H1 (cell line): ENCODE measurements around the gene FAM181B. TPM values are rescaled to one million over a fixed set of nuclear protein-coding genes. Genes with fewer than 3 reads are reported as not detected.

ENCODE experiments used
- CTCF ChIA-PET: fragments of 300-600 bp; sonication (Branson Sonifier 250); formaldehyde crosslinking; loops from one replicate; lab custom pipeline; 2021; ENCODE audit not compliant: partially characterized antibody; lab: Charles Lee
- POLR2A ChIA-PET: fragments of 300-600 bp; sonication (Branson Sonifier 250); formaldehyde crosslinking; loops from one replicate; lab custom pipeline; 2021; ENCODE audit warnings: inconsistent platforms; ENCODE audit not compliant: partially characterized antibody; lab: Charles Lee
- DNase-seq, 2 experiments: peaks; one replicate each; pipeline versions ENCODE4 v3.0.0 to v3.0.0-alpha.2; 2010 to 2022; ENCODE audit warnings: low spot score in 2 of 2, low read depth in 1 of 2, mixed read lengths in 1 of 2
- FAIRE-seq: peaks from 2 replicates; lab custom pipeline; 2011; peaks lifted over from hg19 to GRCh38; lab: Jason Lieb, UNC
- H2AFZ ChIP-seq: 2 replicates; pipeline ENCODE4 v1.8.1; 2012; ENCODE audit warnings: low read length, inconsistent platforms
- H2AK5ac ChIP-seq: 2 replicates; pipeline ENCODE4 v1.6.1; 2013; ENCODE audit warnings: low read depth, low read length
- H2BK120ac ChIP-seq: replicated peaks from 2 replicates; pipeline ENCODE3; 2013; ENCODE audit warnings: low read depth, low read length, inconsistent platforms
- H2BK12ac ChIP-seq: 2 replicates; pipeline ENCODE4 v1.6.1; 2013; ENCODE audit warnings: low read depth, low read length
- H2BK15ac ChIP-seq: 2 replicates; pipeline ENCODE4 v1.6.1; 2013; ENCODE audit warnings: low read length
- H2BK20ac ChIP-seq: 2 replicates; pipeline ENCODE4 v1.6.1; 2013; ENCODE audit warnings: low read length
- H2BK5ac ChIP-seq: 2 replicates; pipeline ENCODE4 v1.6.1; 2013; ENCODE audit warnings: low read depth, low read length
- H3K14ac ChIP-seq: 2 replicates; pipeline ENCODE4 v1.6.1; 2013; ENCODE audit warnings: inconsistent platforms; ENCODE audit not compliant: insufficient read length
- H3K18ac ChIP-seq: 2 replicates; pipeline ENCODE4 v1.6.1; 2013; ENCODE audit warnings: low read length; ENCODE audit errors: extremely low read depth
- H3K23ac ChIP-seq: 2 replicates; pipeline ENCODE4 v1.6.1; 2013; ENCODE audit warnings: inconsistent platforms; ENCODE audit not compliant: insufficient read length
- H3K23me2 ChIP-seq: 2 replicates; pipeline ENCODE4 v1.6.1; 2013; ENCODE audit warnings: low read depth, low read length
- H3K27ac ChIP-seq: 2 replicates; pipeline ENCODE4 v1.6.1; 2011; ENCODE audit warnings: low read depth, low read length, inconsistent platforms
- H3K27me3 ChIP-seq, 4 experiments: replicated peaks in 1 of 4; 1 replicate in 1 of 4; 2 replicates in 3 of 4; pipeline versions ENCODE4 v1.6.1 to v1.8.1; 2011 to 2013; ENCODE audit warnings: low read length in 3 of 4, mild to moderate bottlenecking in 3 of 4, inconsistent platforms in 2 of 4, mixed read lengths in 2 of 4, moderate library complexity in 1 of 4; ENCODE audit not compliant: control insufficient read depth in 3 of 4, insufficient read depth in 3 of 4; ENCODE audit errors: extremely low read depth in 1 of 4
- H3K36me3 ChIP-seq, 4 experiments: 2 replicates each; pipeline versions ENCODE4 v1.6.1 to v1.8.1; 2011 to 2013; ENCODE audit warnings: mild to moderate bottlenecking in 4 of 4, low read length in 3 of 4, moderate library complexity in 2 of 4, control low read depth in 1 of 4, inconsistent platforms in 1 of 4; ENCODE audit not compliant: insufficient read depth in 4 of 4, control insufficient read depth in 2 of 4
- H3K4ac ChIP-seq: replicated peaks from 2 replicates; pipeline ENCODE3; 2013; ENCODE audit warnings: low read length, low read depth, mixed read lengths, inconsistent platforms; ENCODE audit not compliant: insufficient read length
- H3K4me1 ChIP-seq, 4 experiments: replicated peaks in 1 of 4; 1 replicate in 1 of 4; 2 replicates in 3 of 4; pipeline versions ENCODE4 v1.6.1 to v1.8.1; 2011 to 2013; ENCODE audit warnings: low read length in 3 of 4, inconsistent platforms in 2 of 4, mixed read lengths in 1 of 4; ENCODE audit not compliant: insufficient read depth in 4 of 4, control insufficient read depth in 3 of 4
- H3K4me2 ChIP-seq, 2 experiments: 2 replicates each; pipeline versions ENCODE4 v1.6.1 to v1.8.1; 2011 to 2013; ENCODE audit warnings: low read depth in 2 of 2, low read length in 2 of 2, control low read depth in 1 of 2, inconsistent platforms in 1 of 2, mild to moderate bottlenecking in 1 of 2; ENCODE audit not compliant: insufficient read depth in 1 of 2
- H3K4me3 ChIP-seq, 4 experiments: fragments of 200-600, 300-600 bp in 1 of 4; sonication (generic), shearing (Covaris generic), sonication (Bioruptor Twin) in 1 of 4; 2 replicates each; pipeline versions ENCODE4 v1.5.1 to v1.8.1; 2011 to 2016; ENCODE audit warnings: low read length in 4 of 4, low read depth in 3 of 4, control low read depth in 2 of 4, inconsistent platforms in 2 of 4, mild to moderate bottlenecking in 2 of 4, mixed read lengths in 1 of 4, moderate library complexity in 1 of 4; ENCODE audit not compliant: insufficient read depth in 2 of 4; ENCODE audit errors: extremely low read depth in 1 of 4
- H3K56ac ChIP-seq: replicated peaks from 2 replicates; pipeline ENCODE3; 2013; ENCODE audit warnings: low read depth, mild to moderate bottlenecking, mixed read lengths, low read length, inconsistent platforms; ENCODE audit not compliant: insufficient read length
- H3K79me1 ChIP-seq: 2 replicates; pipeline ENCODE4 v1.6.1; 2013; ENCODE audit warnings: low read depth, low read length, control low read depth
- H3K79me2 ChIP-seq, 2 experiments: 2 replicates each; pipeline versions ENCODE4 v1.6.1 to v1.8.1; 2012 to 2013; ENCODE audit warnings: low read length in 2 of 2, mild to moderate bottlenecking in 2 of 2, inconsistent platforms in 1 of 2; ENCODE audit not compliant: insufficient read depth in 2 of 2, control insufficient read depth in 1 of 2
- H3K9ac ChIP-seq, 4 experiments: replicated peaks in 1 of 4; 1 replicate in 1 of 4; 2 replicates in 3 of 4; pipeline versions ENCODE4 v1.6.1 to v1.8.1; 2011 to 2013; ENCODE audit warnings: low read depth in 3 of 4, low read length in 3 of 4, control low read depth in 2 of 4, mild to moderate bottlenecking in 2 of 4, moderate library complexity in 2 of 4, inconsistent platforms in 1 of 4; ENCODE audit errors: extremely low read depth in 1 of 4
- H3K9me3 ChIP-seq, 2 experiments: 2 replicates each; pipeline versions ENCODE4 v1.6.1 to v1.8.1; 2012 to 2013; ENCODE audit warnings: mild to moderate bottlenecking in 2 of 2, moderate library complexity in 2 of 2, control low read depth in 1 of 2, inconsistent platforms in 1 of 2, low read depth in 1 of 2, low read length in 1 of 2, mixed read lengths in 1 of 2; ENCODE audit not compliant: insufficient read depth in 2 of 2
- H4K20me1 ChIP-seq, 2 experiments: replicated peaks in 1 of 2; 2 replicates each; pipeline versions ENCODE3 to v1.8.1; 2011 to 2013; ENCODE audit warnings: inconsistent platforms in 2 of 2, low read length in 2 of 2, mild to moderate bottlenecking in 1 of 2; ENCODE audit not compliant: insufficient read depth in 2 of 2, control insufficient read depth in 1 of 2
- H4K5ac ChIP-seq: 2 replicates; pipeline ENCODE4 v1.6.1; 2013; ENCODE audit warnings: low read length, low read depth, mixed read lengths, inconsistent platforms; ENCODE audit not compliant: insufficient read length
- H4K8ac ChIP-seq: 2 replicates; pipeline ENCODE4 v1.8.0; 2013; ENCODE audit warnings: mild to moderate bottlenecking, moderate library complexity, low read length, inconsistent platforms; ENCODE audit not compliant: insufficient read depth; ENCODE audit errors: extremely low read depth
- H4K91ac ChIP-seq: replicated peaks from 2 replicates; pipeline ENCODE3; 2013; ENCODE audit warnings: low read length, mixed read lengths, inconsistent platforms; ENCODE audit not compliant: insufficient read length
- ASH2L ChIP-seq: fragments of 200-600, 300-600 bp; sonication (generic); IDR thresholded peaks from one replicate; pipeline ENCODE4 v1.7.1; 2017; ENCODE audit warnings: low read length
- ATF3 ChIP-seq: IDR thresholded peaks from 2 replicates; pipeline ENCODE4 v1.6.1; 2011; ENCODE audit warnings: low read depth, mild to moderate bottlenecking, low read length; ENCODE audit not compliant: insufficient read depth
- CHD2 ChIP-seq: IDR thresholded peaks from 2 replicates; pipeline ENCODE4 v1.6.1; 2012; ENCODE audit warnings: low read length, improper control_type of control experiment
- EP300 ChIP-seq, 2 experiments: IDR thresholded peaks; 1 replicate in 1 of 2; 2 replicates in 1 of 2; pipeline ENCODE4 v1.6.1; 2011 to 2012; ENCODE audit warnings: low read depth in 2 of 2, low read length in 2 of 2, mild to moderate bottlenecking in 2 of 2, borderline replicate concordance in 1 of 2, inconsistent platforms in 1 of 2, moderate library complexity in 1 of 2
- MAX ChIP-seq: IDR thresholded peaks from 2 replicates; pipeline ENCODE4 v1.6.1; 2012; ENCODE audit warnings: inconsistent platforms
- POLR2A ChIP-seq, 2 experiments: IDR thresholded peaks; 1 replicate in 1 of 2; 2 replicates in 1 of 2; pipeline ENCODE4 v1.6.1; 2011; ENCODE audit warnings: low read depth in 2 of 2, low read length in 2 of 2, mild to moderate bottlenecking in 2 of 2; ENCODE audit errors: control extremely low read depth in 1 of 2
- SAP30 ChIP-seq: fragments of 300-600 bp; sonication (generic); IDR thresholded peaks from 2 replicates; pipeline ENCODE4 v1.7.1; 2012; ENCODE audit warnings: low read length, moderate library complexity, mild to moderate bottlenecking, inconsistent platforms; ENCODE audit not compliant: insufficient read depth, insufficient replicate concordance
- SP4 ChIP-seq: IDR thresholded peaks from 2 replicates; pipeline ENCODE4 v1.6.1; 2012; ENCODE audit warnings: low read length, inconsistent platforms
- YY1 ChIP-seq: IDR thresholded peaks from 2 replicates; pipeline ENCODE4 v1.6.1; 2011; ENCODE audit warnings: low read depth, mild to moderate bottlenecking, low read length
- WGBS, 2 experiments: shearing (Covaris generic) in 1 of 2; methylation state at CpG; one replicate each; pipeline versions ENCODE4 v1.1.6 to v1.1.7; 2013 to 2015; ENCODE audit warnings: low lambda C conversion rate in 2 of 2, mixed read lengths in 2 of 2, inconsistent platforms in 1 of 2, low coverage in 1 of 2, missing lambda C conversion rate in 1 of 2; ENCODE audit not compliant: insufficient replicate concordance in 2 of 2, insufficient coverage in 1 of 2, insufficient read length in 1 of 2; ENCODE audit errors: extremely low coverage in 1 of 2, missing lambda C conversion rate in 1 of 2; 5-methylcytosine and 5-hydroxymethylcytosine counted together
- polyA plus RNA-seq, 7 experiments: library from polyadenylated mRNA; depleted of rRNA in 3 of 7; stranded (reverse) in 5 of 7; unstranded in 2 of 7; fragments of >200 nt in 5 of 7; fragments of 200-250 nt in 2 of 7; gene quantifications; 1 replicate in 5 of 7; 2 replicates in 1 of 7; 4 replicates in 1 of 7; pipeline versions ENCODE4 v1.2.1 to v1.2.3, GENCODE V29; 2011 to 2013; ENCODE audit warnings: missing spikeins in 2 of 7, mixed read lengths in 2 of 7
- total RNA-seq: library from RNA; stranded (reverse); fragmentation: NEBNext Ultra II Directional; extraction: Animal tissue kit (Norgen Biotek cat#: 25700); gene quantifications from 2 replicates; pipeline ENCODE4 v1.2.1, GENCODE V29; 2021

The FAM181B gene
- total and polyA plus RNA-seq, 2 of the 8 experiments (the other 6 are each of a cell fraction or from before 2014, with no cell fraction given): 0.21 to 0.37 TPM

- Histone ChIP-seq H2BK5ac (no peak overlapping the region), H3K4ac (no peak overlapping the region), H2BK120ac (no peak overlapping the region), H4K5ac (no peak overlapping the region), H4K8ac (no peak overlapping the region), H3K23me2 (no peaks in the 10 kb centered on the region), H3K4me2 (no peak overlapping the region), H3K56ac (no peak overlapping the region), H2AK5ac (no peak overlapping the region), H2BK12ac (no peak overlapping the region), H3K27me3 (no peaks in the 10 kb centered on the region), H3K27ac (no peak overlapping the region), H3K9me3 (no peaks in the 10 kb centered on the region), H3K18ac (no peak overlapping the region), H3K9ac (no peak overlapping the region), H3K23ac (no peak overlapping the region), H2BK20ac (no peak overlapping the region), H3K14ac (no peak overlapping the region), H3K79me2 (no peaks in the 10 kb centered on the region), H2BK15ac (no peak overlapping the region), H3K4me3 (no peak overlapping the region), H3K36me3 (no peaks in the 10 kb centered on the region), H4K20me1 (no peaks in the 10 kb centered on the region), H4K91ac (no peak overlapping the region), H3K79me1 (no peaks in the 10 kb centered on the region), H2AFZ (no peak overlapping the region), H3K4me1 (no peaks in the 10 kb centered on the region)
- POLR2A ChIA-PET: no interaction called here
- 91% methylated on average over 5 of the region's 5 CpGs; no CpG with 5 or more reads in 1 of the 2 experiments for WGBS, 2 experiments
- CTCF ChIA-PET: interaction anchor here (0.7 to 6.0 kb wide), 6 partner anchors 10 to 61 kb away, joined by 3 to 100 read pairs (median 3); no protein-coding TSS in a partner anchor
- DNase-seq: no peak
- TF ChIP-seq ATF3 (no peak), EP300 (IDR thresholded peaks at IDR 0.05; ENCODE audit: borderline replicate concordance in 1 of 2, low read depth in 2 of 2, low read length in 2 of 2) (no peak), ASH2L (no peak), SP4 (no peak), SAP30 (no peak), CHD2 (no peak), YY1 (peak; percentile 60; the same call in 1 of the 2 replicates), POLR2A (IDR thresholded peaks at IDR 0.05; ENCODE audit: control extremely low read depth in 1 of 2, low read depth in 2 of 2, low read length in 2 of 2) (no peak), MAX (peak; percentile 67)
- FAIRE-seq: no peak
These were observed 50.6 kb downstream of the FAM181B start for GRCh38 chr11:82683029-82683428.
